ENCODE data around the gene SASH1.

DNA sequence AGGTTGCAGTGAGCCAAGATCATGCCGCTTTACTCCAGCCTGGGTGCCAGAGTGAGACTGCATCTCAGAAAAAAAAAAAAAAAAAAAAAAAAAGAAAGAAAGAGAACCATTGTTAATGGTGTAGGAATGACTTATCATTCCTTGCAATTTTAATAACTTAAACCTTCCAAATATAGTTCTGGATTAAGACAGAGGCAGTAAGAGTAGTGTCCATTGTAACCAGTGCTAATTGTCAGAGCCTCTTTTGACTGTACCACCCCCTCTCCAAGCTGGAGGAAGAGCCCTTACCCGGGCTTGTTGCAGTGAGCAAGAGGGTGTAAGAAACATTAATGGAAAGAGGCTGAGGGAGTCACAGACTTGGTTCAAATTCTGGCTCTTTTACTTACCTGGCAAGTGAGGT lies 53.8 kb downstream of the SASH1 start:
- TF ChIP-seq, protein P1, sequence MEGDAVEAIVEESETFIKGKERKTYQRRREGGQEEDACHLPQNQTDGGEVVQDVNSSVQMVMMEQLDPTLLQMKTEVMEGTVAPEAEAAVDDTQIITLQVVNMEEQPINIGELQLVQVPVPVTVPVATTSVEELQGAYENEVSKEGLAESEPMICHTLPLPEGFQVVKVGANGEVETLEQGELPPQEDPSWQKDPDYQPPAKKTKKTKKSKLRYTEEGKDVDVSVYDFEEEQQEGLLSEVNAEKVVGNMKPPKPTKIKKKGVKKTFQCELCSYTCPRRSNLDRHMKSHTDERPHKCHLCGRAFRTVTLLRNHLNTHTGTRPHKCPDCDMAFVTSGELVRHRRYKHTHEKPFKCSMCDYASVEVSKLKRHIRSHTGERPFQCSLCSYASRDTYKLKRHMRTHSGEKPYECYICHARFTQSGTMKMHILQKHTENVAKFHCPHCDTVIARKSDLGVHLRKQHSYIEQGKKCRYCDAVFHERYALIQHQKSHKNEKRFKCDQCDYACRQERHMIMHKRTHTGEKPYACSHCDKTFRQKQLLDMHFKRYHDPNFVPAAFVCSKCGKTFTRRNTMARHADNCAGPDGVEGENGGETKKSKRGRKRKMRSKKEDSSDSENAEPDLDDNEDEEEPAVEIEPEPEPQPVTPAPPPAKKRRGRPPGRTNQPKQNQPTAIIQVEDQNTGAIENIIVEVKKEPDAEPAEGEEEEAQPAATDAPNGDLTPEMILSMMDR (conservative IDR thresholded peaks at IDR 0.05; ENCODE audit: low read depth, low read length): no peak
- no peak for TF ChIP-seq EZH2 (IDR thresholded peaks at IDR 0.05; ENCODE audit: borderline replicate concordance, low read depth, low read length, poor library complexity, severe bottlenecking)

All from A673 (cell line).